Left lung (tissue), 10 donors: ENCODE data around the gene INAVA. TPM values are rescaled to one million over a fixed set of nuclear protein-coding genes. Genes with fewer than 3 reads are reported as not detected.

Source experiments
- ATAC-seq: fragments of 200-7000 bp; cut with Tn5 transposase; one replicate; pipeline ENCODE4 v1.9.1; 2020; ENCODE audit warnings: moderate library complexity
- DNase-seq, 4 donors: peaks; one replicate each; pipeline ENCODE4 v3.0.0-alpha.2; 2013 to 2020
- H3K27ac ChIP-seq, 2 donors: fragments of 200-600 bp; sonication (generic) in 1 of 2; one replicate each; pipeline versions ENCODE4 v1.5.0 to v1.8.0; 2020 to 2021
- H3K27me3 ChIP-seq, 2 donors: fragments of 200-600 bp; sonication (generic) in 1 of 2; one replicate each; pipeline versions ENCODE4 v1.5.0 to v1.8.0; 2020 to 2021
- H3K36me3 ChIP-seq, 2 donors: fragments of 200-600 bp; sonication (generic) in 1 of 2; one replicate each; pipeline versions ENCODE4 v1.5.0 to v1.8.0; 2020 to 2021
- H3K4me1 ChIP-seq, 2 donors: fragments of 200-600 bp; one replicate each; pipeline ENCODE4 v1.8.0; 2021
- H3K4me3 ChIP-seq, 2 donors: fragments of 200-600 bp; sonication (generic) in 1 of 2; one replicate each; pipeline versions ENCODE4 v1.5.0 to v1.8.0; 2020 to 2021; ENCODE audit warnings: mild to moderate bottlenecking in 1 of 2
- H3K9me3 ChIP-seq, 2 donors: fragments of 200-600 bp; sonication (generic) in 1 of 2; one replicate each; pipeline versions ENCODE4 v1.5.0 to v1.8.0; 2020 to 2021
- CTCF ChIP-seq, 2 donors: fragments of 200-600 bp; sonication (generic) in 1 of 2; IDR thresholded peaks; one replicate each; pipeline versions ENCODE4 v1.5.0 to v1.8.0; 2021; ENCODE audit warnings: antibody characterized with exemption in 2 of 2
- intact Hi-C, 2 donors: fragments of 100-400 bp; cut with DNase I; formaldehyde crosslinking; loops; one replicate each; pipeline versions ENCODE4 v1.11.2 to v1.14.2; 2022
- polyA plus RNA-seq, 6 donors: library from polyadenylated mRNA; unstranded; fragments of 120-200 nt; gene quantifications; one replicate each; pipeline ENCODE4 v1.2.1, GENCODE V29; 2013; ENCODE audit not compliant: insufficient read length in 6 of 6
- total RNA-seq, 2 donors: library from RNA; stranded (reverse); fragmentation: NEBNext Ultra II Directional; extraction: Animal tissue kit (Norgen Biotek cat#: 25700); gene quantifications; one replicate each; pipeline ENCODE4 v1.2.1, GENCODE V29; 2021
- donor health status: DM: no; HTN: yes; CAD: no.
- donor health status: DM: no; HTN: no; CAD: no.

The INAVA gene
- total and polyA plus RNA-seq, 8 donors = 5.5 to 25.5 (median 23.1) TPM

- no peaks in the 10 kb centered on the region for H3K9me3 ChIP-seq
- peaks cover 0 to 35% of the 10 kb centered on the region in 2 donors for H3K27me3 ChIP-seq
- H3K36me3 ChIP-seq = no peaks in the 10 kb centered on the region
- H3K4me3 ChIP-seq = no peak overlapping the region
- DNase-seq (no peak), ATAC-seq (no peak)
- no peak for TF ChIP-seq CTCF (IDR thresholded peaks at IDR 0.05)
- no peak overlapping the region for H3K27ac ChIP-seq
- intact Hi-C loops = no loop called here
- H3K4me1 ChIP-seq = peaks cover 11 to 34% of the 10 kb centered on the region in 2 donors
Observed at GRCh38 chr1:200890027-200890426, 4.7 kb upstream of the INAVA start.

GRCh38 chr1:200890818-200891773 is 3.6 kb upstream of the INAVA start:
- TF ChIP-seq CTCF (IDR thresholded peaks at IDR 0.05) = peak; percentile 17 to 27
- Histone ChIP-seq H3K9me3 (no peaks in the 10 kb centered on the region), H3K4me3 (peak overlapping the region; percentile 43 to 55), H3K27me3 (peaks cover 0 to 35% of the 10 kb centered on the region in 2 donors), H3K4me1 (peaks cover 11 to 34% of the 10 kb centered on the region in 2 donors), H3K36me3 (no peaks in the 10 kb centered on the region), H3K27ac (no peak overlapping the region)
- DNase-seq = peak in 3 of 4 donors; percentile 68 to 91 (median 78)
- intact Hi-C loops = no loop called here
- ATAC-seq = peak; percentile 54

GRCh38 chr1:200891774-200892157 is 2.9 kb upstream of the INAVA start:
- no peak for TF ChIP-seq CTCF (IDR thresholded peaks at IDR 0.05)
- peaks cover 0 to 35% of the 10 kb centered on the region in 2 donors for H3K27me3 ChIP-seq
- H3K4me1 ChIP-seq = peaks cover 11 to 34% of the 10 kb centered on the region in 2 donors
- intact Hi-C loops = no loop called here
- ATAC-seq (no peak), DNase-seq (no peak)
- H3K27ac ChIP-seq = no peak overlapping the region
- no peaks in the 10 kb centered on the region for H3K9me3 ChIP-seq
- H3K36me3 ChIP-seq = no peaks in the 10 kb centered on the region
- H3K4me3 ChIP-seq = peak overlapping the region; percentile 43 to 55

- H3K9me3 ChIP-seq = no peaks in the 10 kb centered on the region
- ATAC-seq = no peak
- H3K4me3 ChIP-seq = no peak overlapping the region
- no peak for DNase-seq
- no peak for TF ChIP-seq CTCF (IDR thresholded peaks at IDR 0.05)
- H3K27me3 ChIP-seq = peaks cover 0 to 35% of the 10 kb centered on the region in 2 donors
- intact Hi-C loops = no loop called here
- H3K36me3 ChIP-seq = no peaks in the 10 kb centered on the region
- H3K27ac ChIP-seq = no peak overlapping the region
- peaks cover 11 to 34% of the 10 kb centered on the region in 2 donors for H3K4me1 ChIP-seq
Observed at GRCh38 chr1:200892546-200892945, 2.2 kb upstream of the INAVA start.

GRCh38 chr1:200892958-200893357 is 1.7 kb upstream of the INAVA start:
- Histone ChIP-seq H3K9me3 (no peaks in the 10 kb centered on the region), H3K4me1 (peaks cover 11 to 30% of the 10 kb centered on the region in 2 donors), H3K4me3 (no peak overlapping the region), H3K27ac (no peak overlapping the region), H3K36me3 (no peaks in the 10 kb centered on the region), H3K27me3 (peaks cover 0 to 35% of the 10 kb centered on the region in 2 donors)
- intact Hi-C loops = no loop called here
- ATAC-seq (no peak), DNase-seq (no peak)
- no peak for TF ChIP-seq CTCF (IDR thresholded peaks at IDR 0.05)
